SK-N-SH treated with all-trans-retinoic acid at 6 μM for 48 hours (cell line): ENCODE results near the gene SPG11.

Experiments
- ATAC-seq: fragments of 200-7000 bp; cut with Tn5 transposase; 3 replicates; pipeline ENCODE4 v1.9.1; 2020; ENCODE audit warnings: mild to moderate bottlenecking, moderate library complexity
- ARNTL ChIP-seq: fragments of 450-650 bp; formaldehyde crosslinking; IDR thresholded peaks from 2 replicates; pipeline ENCODE4 v1.5.0; 2020; ENCODE audit warnings: low read depth, mild to moderate bottlenecking, moderate library complexity, borderline replicate concordance
- BACH2 ChIP-seq: fragments of 250-450 bp; sonication (Bioruptor Pico); IDR thresholded peaks from 2 replicates; pipeline ENCODE4 v1.9.0; 2021; ENCODE audit warnings: mild to moderate bottlenecking, borderline replicate concordance
- CSDC2 ChIP-seq: fragments of 250-450 bp; sonication (Bioruptor Pico); IDR thresholded peaks from 2 replicates; pipeline ENCODE4 v1.5.0; 2020; ENCODE audit warnings: mild to moderate bottlenecking, moderate library complexity
- ESRRG ChIP-seq: fragments of 250-450 bp; sonication (Bioruptor Pico); IDR thresholded peaks from 2 replicates; pipeline ENCODE4 v1.6.1; 2021; ENCODE audit warnings: mild to moderate bottlenecking
- GLIS3 ChIP-seq: fragments of 250-450 bp; sonication (Bioruptor Pico); IDR thresholded peaks from 2 replicates; pipeline ENCODE4 v1.5.0; 2020; ENCODE audit warnings: mild to moderate bottlenecking, moderate library complexity
- ISL1 ChIP-seq: fragments of 250-450 bp; sonication (Bioruptor Pico); IDR thresholded peaks from 2 replicates; pipeline ENCODE4 v2.1.2; 2022; ENCODE audit warnings: mild to moderate bottlenecking, moderate library complexity
- OSR1 ChIP-seq: fragments of 250-450 bp; sonication (Bioruptor Pico); IDR thresholded peaks from 2 replicates; pipeline ENCODE4 v1.8.0; 2022; ENCODE audit warnings: moderate library complexity, mild to moderate bottlenecking, inconsistent platforms
- PPARA ChIP-seq: fragments of 250-450 bp; sonication (Bioruptor Pico); IDR thresholded peaks from 2 replicates; pipeline ENCODE4 v1.5.0; 2020; ENCODE audit warnings: mild to moderate bottlenecking, borderline replicate concordance
- SNAI2 ChIP-seq: fragments of 250-450 bp; sonication (Bioruptor Pico); IDR thresholded peaks from 2 replicates; pipeline ENCODE4 v1.5.0; 2020; ENCODE audit warnings: mild to moderate bottlenecking, moderate library complexity
- TCF4 ChIP-seq: fragments of 250-450 bp; sonication (Bioruptor Pico); IDR thresholded peaks from 2 replicates; pipeline ENCODE4 v1.8.0; 2021; ENCODE audit warnings: mild to moderate bottlenecking, moderate library complexity, borderline replicate concordance
- TOX ChIP-seq: fragments of 250-450 bp; sonication (Bioruptor Pico); IDR thresholded peaks from 2 replicates; pipeline ENCODE4 v1.8.0; 2021; ENCODE audit warnings: mild to moderate bottlenecking, moderate library complexity, borderline replicate concordance
- ZFP3 ChIP-seq: fragments of 250-450 bp; sonication (Bioruptor Pico); IDR thresholded peaks from 2 replicates; pipeline ENCODE4 v1.5.0; 2020; ENCODE audit warnings: mild to moderate bottlenecking, moderate library complexity
- ZFP30 ChIP-seq: fragments of 450-650 bp; formaldehyde crosslinking; IDR thresholded peaks from 2 replicates; pipeline ENCODE4 v1.5.0; 2022; ENCODE audit warnings: mild to moderate bottlenecking, moderate library complexity
- ZNF565 ChIP-seq: fragments of 450-650 bp; formaldehyde crosslinking; conservative IDR thresholded peaks from 2 replicates; pipeline ENCODE4 v1.5.0; 2020; ENCODE audit warnings: low read depth, mild to moderate bottlenecking, moderate library complexity
- ZNF70 ChIP-seq: fragments of 450-650 bp; formaldehyde crosslinking; IDR thresholded peaks from 2 replicates; pipeline ENCODE4 v1.5.0; 2020; ENCODE audit warnings: mild to moderate bottlenecking, moderate library complexity
- ZNF8 ChIP-seq: fragments of 450-650 bp; formaldehyde crosslinking; IDR thresholded peaks from 2 replicates; pipeline ENCODE4 v1.5.0; 2020; ENCODE audit warnings: mild to moderate bottlenecking, moderate library complexity
- TF ChIP-seq, protein P1 (sequence below): fragments of 250-450 bp; sonication (Bioruptor Pico); IDR thresholded peaks from 2 replicates; pipeline ENCODE4 v1.8.0; 2020; ENCODE audit warnings: mild to moderate bottlenecking, moderate library complexity, borderline replicate concordance
- TF ChIP-seq, protein P2 (sequence below): fragments of 250-450 bp; sonication (Bioruptor Pico); IDR thresholded peaks from 2 replicates; pipeline ENCODE4 v1.5.0; 2020; ENCODE audit warnings: mild to moderate bottlenecking, moderate library complexity
- TF ChIP-seq, protein P3 (sequence below): fragments of 250-450 bp; sonication (Bioruptor Pico); IDR thresholded peaks from 2 replicates; pipeline ENCODE4 v1.5.1; 2021; ENCODE audit warnings: mild to moderate bottlenecking, moderate library complexity
- TF ChIP-seq, protein P4 (sequence below): fragments of 250-450 bp; sonication (Bioruptor Pico); IDR thresholded peaks from 2 replicates; pipeline ENCODE4 v1.5.1; 2020; ENCODE audit warnings: low read depth, mild to moderate bottlenecking, moderate library complexity
- TF ChIP-seq, protein P5 (sequence below): fragments of 250-450 bp; sonication (Bioruptor Pico); IDR thresholded peaks from 2 replicates; pipeline ENCODE4 v1.8.0; 2021; ENCODE audit warnings: low read depth, mild to moderate bottlenecking, moderate library complexity, borderline replicate concordance

The SPG11 gene

DNA sequence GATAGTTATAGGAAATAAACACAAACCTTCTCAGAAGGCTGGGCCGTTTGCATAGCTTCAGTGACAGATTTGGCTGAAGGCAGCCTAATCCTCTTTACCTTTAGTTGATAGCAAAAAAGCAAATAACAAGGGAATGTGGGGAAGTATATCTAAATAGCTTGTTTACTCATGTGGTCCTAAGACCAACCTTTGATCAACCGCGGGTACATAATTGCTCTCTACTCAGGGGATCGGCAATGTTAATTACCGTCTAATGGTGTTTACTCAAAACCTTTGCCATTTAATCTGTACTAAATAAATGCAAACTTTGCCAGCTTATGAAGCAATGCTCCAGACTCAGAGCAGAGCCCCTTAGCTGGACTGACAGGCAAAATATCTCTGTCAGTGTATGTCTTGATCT lies 74.9 kb downstream of the SPG11 start:
- TF ChIP-seq, protein P1, sequence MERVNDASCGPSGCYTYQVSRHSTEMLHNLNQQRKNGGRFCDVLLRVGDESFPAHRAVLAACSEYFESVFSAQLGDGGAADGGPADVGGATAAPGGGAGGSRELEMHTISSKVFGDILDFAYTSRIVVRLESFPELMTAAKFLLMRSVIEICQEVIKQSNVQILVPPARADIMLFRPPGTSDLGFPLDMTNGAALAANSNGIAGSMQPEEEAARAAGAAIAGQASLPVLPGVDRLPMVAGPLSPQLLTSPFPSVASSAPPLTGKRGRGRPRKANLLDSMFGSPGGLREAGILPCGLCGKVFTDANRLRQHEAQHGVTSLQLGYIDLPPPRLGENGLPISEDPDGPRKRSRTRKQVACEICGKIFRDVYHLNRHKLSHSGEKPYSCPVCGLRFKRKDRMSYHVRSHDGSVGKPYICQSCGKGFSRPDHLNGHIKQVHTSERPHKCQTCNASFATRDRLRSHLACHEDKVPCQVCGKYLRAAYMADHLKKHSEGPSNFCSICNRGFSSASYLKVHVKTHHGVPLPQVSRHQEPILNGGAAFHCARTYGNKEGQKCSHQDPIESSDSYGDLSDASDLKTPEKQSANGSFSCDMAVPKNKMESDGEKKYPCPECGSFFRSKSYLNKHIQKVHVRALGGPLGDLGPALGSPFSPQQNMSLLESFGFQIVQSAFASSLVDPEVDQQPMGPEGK, result no peak
- TF ChIP-seq ZNF8 (CRISPR knock-in tag), result no peak
- TF ChIP-seq, protein P2, sequence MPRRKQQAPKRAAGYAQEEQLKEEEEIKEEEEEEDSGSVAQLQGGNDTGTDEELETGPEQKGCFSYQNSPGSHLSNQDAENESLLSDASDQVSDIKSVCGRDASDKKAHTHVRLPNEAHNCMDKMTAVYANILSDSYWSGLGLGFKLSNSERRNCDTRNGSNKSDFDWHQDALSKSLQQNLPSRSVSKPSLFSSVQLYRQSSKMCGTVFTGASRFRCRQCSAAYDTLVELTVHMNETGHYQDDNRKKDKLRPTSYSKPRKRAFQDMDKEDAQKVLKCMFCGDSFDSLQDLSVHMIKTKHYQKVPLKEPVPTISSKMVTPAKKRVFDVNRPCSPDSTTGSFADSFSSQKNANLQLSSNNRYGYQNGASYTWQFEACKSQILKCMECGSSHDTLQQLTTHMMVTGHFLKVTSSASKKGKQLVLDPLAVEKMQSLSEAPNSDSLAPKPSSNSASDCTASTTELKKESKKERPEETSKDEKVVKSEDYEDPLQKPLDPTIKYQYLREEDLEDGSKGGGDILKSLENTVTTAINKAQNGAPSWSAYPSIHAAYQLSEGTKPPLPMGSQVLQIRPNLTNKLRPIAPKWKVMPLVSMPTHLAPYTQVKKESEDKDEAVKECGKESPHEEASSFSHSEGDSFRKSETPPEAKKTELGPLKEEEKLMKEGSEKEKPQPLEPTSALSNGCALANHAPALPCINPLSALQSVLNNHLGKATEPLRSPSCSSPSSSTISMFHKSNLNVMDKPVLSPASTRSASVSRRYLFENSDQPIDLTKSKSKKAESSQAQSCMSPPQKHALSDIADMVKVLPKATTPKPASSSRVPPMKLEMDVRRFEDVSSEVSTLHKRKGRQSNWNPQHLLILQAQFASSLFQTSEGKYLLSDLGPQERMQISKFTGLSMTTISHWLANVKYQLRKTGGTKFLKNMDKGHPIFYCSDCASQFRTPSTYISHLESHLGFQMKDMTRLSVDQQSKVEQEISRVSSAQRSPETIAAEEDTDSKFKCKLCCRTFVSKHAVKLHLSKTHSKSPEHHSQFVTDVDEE (CRISPR knock-in tag), result no peak
- no peak for TF ChIP-seq ARNTL
- no peak for TF ChIP-seq OSR1 (CRISPR knock-in tag)
- no peak for TF ChIP-seq TCF4
- ATAC-seq, result no peak

DNA sequence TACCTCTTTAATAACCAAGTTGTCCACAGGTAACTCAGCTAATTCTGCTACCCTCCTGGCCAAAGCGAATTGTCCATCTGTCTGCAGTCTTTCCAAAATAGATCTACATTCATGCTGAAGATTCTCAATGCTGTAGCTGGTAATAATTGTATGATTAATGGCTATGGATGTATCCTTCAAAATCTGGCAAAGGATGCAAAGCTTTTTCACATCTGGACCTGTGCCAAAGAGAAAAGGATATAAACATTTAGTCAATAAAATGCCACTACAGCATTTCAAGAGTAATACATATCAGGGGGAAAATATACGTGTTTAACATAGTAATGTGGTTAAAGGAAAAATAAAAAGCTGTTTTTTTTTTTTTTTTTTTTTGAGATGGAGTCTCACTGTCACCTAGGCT lies 77.8 kb downstream of the SPG11 start:
- ATAC-seq, result no peak
- TF ChIP-seq, protein P3, sequence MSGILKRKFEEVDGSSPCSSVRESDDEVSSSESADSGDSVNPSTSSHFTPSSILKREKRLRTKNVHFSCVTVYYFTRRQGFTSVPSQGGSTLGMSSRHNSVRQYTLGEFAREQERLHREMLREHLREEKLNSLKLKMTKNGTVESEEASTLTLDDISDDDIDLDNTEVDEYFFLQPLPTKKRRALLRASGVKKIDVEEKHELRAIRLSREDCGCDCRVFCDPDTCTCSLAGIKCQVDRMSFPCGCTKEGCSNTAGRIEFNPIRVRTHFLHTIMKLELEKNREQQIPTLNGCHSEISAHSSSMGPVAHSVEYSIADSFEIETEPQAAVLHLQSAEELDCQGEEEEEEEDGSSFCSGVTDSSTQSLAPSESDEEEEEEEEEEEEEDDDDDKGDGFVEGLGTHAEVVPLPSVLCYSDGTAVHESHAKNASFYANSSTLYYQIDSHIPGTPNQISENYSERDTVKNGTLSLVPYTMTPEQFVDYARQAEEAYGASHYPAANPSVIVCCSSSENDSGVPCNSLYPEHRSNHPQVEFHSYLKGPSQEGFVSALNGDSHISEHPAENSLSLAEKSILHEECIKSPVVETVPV, result no peak
- TF ChIP-seq TCF4, result no peak
- no peak for TF ChIP-seq PPARA (CRISPR knock-in tag)
- no peak for TF ChIP-seq BACH2
- TF ChIP-seq CSDC2 (CRISPR knock-in tag), result no peak

DNA sequence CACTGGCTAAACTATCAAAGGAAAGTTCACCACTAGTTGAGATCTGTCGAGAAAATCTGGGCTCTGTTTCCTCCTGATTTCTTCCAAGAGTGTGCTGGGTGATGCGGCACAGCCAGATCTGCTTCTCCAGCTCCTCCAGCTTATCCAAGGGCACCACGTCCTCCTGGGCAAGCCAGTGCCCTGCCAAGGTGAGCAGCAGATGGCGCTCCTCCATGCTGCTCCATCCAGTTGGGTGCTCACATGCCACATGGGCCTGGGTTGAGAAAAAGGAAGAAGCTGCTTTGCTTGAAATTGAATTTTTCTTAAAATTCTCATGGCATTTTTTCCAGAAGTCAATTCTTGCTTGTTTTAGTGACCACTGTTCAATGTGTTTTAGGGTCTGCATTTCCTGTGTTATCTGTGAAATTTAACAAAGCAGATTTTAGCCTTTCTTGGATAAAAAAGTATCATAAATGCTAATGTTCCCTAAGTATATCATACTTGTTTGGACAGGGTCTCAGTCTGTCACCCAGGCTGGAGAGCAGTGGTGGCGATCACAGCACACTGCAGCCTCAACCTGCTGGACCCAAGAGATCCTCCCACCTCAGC lies 79.2 kb downstream of the SPG11 start:
- ATAC-seq, result peak; percentile 94
- no peak for TF ChIP-seq ZFP3 (CRISPR knock-in tag)
- TF ChIP-seq, protein P3, result no peak
- no peak for TF ChIP-seq SNAI2 (CRISPR knock-in tag)
- TF ChIP-seq ZNF8 (CRISPR knock-in tag), result no peak
- TF ChIP-seq, protein P4, sequence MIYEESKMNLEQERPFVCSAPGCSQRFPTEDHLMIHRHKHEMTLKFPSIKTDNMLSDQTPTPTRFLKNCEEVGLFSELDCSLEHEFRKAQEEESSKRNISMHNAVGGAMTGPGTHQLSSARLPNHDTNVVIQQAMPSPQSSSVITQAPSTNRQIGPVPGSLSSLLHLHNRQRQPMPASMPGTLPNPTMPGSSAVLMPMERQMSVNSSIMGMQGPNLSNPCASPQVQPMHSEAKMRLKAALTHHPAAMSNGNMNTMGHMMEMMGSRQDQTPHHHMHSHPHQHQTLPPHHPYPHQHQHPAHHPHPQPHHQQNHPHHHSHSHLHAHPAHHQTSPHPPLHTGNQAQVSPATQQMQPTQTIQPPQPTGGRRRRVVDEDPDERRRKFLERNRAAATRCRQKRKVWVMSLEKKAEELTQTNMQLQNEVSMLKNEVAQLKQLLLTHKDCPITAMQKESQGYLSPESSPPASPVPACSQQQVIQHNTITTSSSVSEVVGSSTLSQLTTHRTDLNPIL (CRISPR knock-in tag), result no peak
- TF ChIP-seq, protein P5, sequence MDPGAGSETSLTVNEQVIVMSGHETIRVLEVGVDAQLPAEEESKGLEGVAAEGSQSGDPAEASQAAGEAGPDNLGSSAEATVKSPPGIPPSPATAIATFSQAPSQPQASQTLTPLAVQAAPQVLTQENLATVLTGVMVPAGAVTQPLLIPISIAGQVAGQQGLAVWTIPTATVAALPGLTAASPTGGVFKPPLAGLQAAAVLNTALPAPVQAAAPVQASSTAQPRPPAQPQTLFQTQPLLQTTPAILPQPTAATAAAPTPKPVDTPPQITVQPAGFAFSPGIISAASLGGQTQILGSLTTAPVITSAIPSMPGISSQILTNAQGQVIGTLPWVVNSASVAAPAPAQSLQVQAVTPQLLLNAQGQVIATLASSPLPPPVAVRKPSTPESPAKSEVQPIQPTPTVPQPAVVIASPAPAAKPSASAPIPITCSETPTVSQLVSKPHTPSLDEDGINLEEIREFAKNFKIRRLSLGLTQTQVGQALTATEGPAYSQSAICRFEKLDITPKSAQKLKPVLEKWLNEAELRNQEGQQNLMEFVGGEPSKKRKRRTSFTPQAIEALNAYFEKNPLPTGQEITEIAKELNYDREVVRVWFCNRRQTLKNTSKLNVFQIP (CRISPR knock-in tag), result no peak
- TF ChIP-seq ZFP30 (CRISPR knock-in tag), result no peak
- no peak for TF ChIP-seq OSR1 (CRISPR knock-in tag)
- no peak for TF ChIP-seq TOX (CRISPR knock-in tag)
- no peak for TF ChIP-seq CSDC2 (CRISPR knock-in tag)
- TF ChIP-seq ZNF565, result no peak
- no peak for TF ChIP-seq GLIS3
- TF ChIP-seq ESRRG (CRISPR knock-in tag), result no peak
- TF ChIP-seq, protein P2 (CRISPR knock-in tag), result no peak
- TF ChIP-seq BACH2, result no peak
- TF ChIP-seq PPARA (CRISPR knock-in tag), result no peak
- TF ChIP-seq, protein P1, result no peak
- TF ChIP-seq ISL1 (CRISPR knock-in tag), result no peak
- no peak for TF ChIP-seq ZNF70
